HepG2 (cell line): ENCODE data around the gene ZBTB7A. TPM values are rescaled to one million over a fixed set of nuclear protein-coding genes. Genes with fewer than 3 reads are reported as not detected.

Experiments
- DMAP1 ChIP-seq: IDR thresholded peaks from 2 replicates; pipeline ENCODE4 v1.6.1; 2016
- GATAD1 ChIP-seq: IDR thresholded peaks from 2 replicates; pipeline ENCODE4 v1.6.1; 2016; ENCODE audit warnings: missing genetic modification reagents, missing compliant biosample characterization
- HDAC1 ChIP-seq: sonication (generic); formaldehyde crosslinking; IDR thresholded peaks from 2 replicates; pipeline ENCODE4 v1.5.1; 2020; ENCODE audit warnings: mild to moderate bottlenecking, missing genetic modification reagents
- IKZF1 ChIP-seq: fragments of 450-650 bp; IDR thresholded peaks from 2 replicates; pipeline ENCODE4 v1.7.1; 2016
- KAT2B ChIP-seq: fragments of 150-350 bp; IDR thresholded peaks from 2 replicates; pipeline ENCODE4 v1.6.1; 2014; ENCODE audit warnings: low read depth, low read length, borderline replicate concordance
- MED8 ChIP-seq: sonication (generic); formaldehyde crosslinking; IDR thresholded peaks from 2 replicates; pipeline ENCODE4 v1.8.1; 2023; ENCODE audit warnings: mild to moderate bottlenecking, missing genetic modification reagents; ENCODE audit not compliant: insufficient replicate concordance
- MEIS2 ChIP-seq: sonication (generic); formaldehyde crosslinking; IDR thresholded peaks from 2 replicates; pipeline ENCODE4 v1.9.0; 2021; ENCODE audit warnings: mild to moderate bottlenecking, missing genetic modification reagents
- MZF1 ChIP-seq: sonication (generic); formaldehyde crosslinking; IDR thresholded peaks from 2 replicates; pipeline ENCODE4 v1.8.1; 2023; ENCODE audit warnings: mild to moderate bottlenecking, missing genetic modification reagents, borderline replicate concordance
- TCF12 ChIP-seq, 2 experiments: fragments of 450-650 bp in 1 of 2; sonication (generic) in 1 of 2; formaldehyde crosslinking in 1 of 2; IDR thresholded peaks; 2 replicates each; pipeline versions ENCODE4 v1.6.1 to v1.8.0; 2017 to 2022; ENCODE audit warnings: antibody characterized with exemption in 1 of 2, mild to moderate bottlenecking in 1 of 2, missing genetic modification reagents in 1 of 2, moderate library complexity in 1 of 2
- ZFP82 ChIP-seq: sonication (generic); formaldehyde crosslinking; IDR thresholded peaks from 2 replicates; pipeline ENCODE4 v1.5.1; 2020; ENCODE audit warnings: mild to moderate bottlenecking, missing genetic modification reagents, borderline replicate concordance
- ZNF282 ChIP-seq: fragments of 450-650 bp; IDR thresholded peaks from 2 replicates; pipeline ENCODE4 v1.6.1; 2018; ENCODE audit not compliant: partially characterized antibody
- ZNF343 ChIP-seq: sonication (generic); formaldehyde crosslinking; IDR thresholded peaks from 2 replicates; pipeline ENCODE4 v1.4.0; 2020; ENCODE audit warnings: mild to moderate bottlenecking, missing genetic modification reagents
- ZNF530 ChIP-seq: sonication (generic); formaldehyde crosslinking; IDR thresholded peaks from 2 replicates; pipeline ENCODE4 v1.5.0; 2020; ENCODE audit warnings: low read depth, mild to moderate bottlenecking, missing genetic modification reagents
- ZNF614 ChIP-seq: IDR thresholded peaks from 2 replicates; pipeline ENCODE4 v1.6.1; 2018; ENCODE audit warnings: missing biosample characterization, missing genetic modification reagents, inconsistent platforms, borderline replicate concordance
- ZNF781 ChIP-seq: sonication (generic); formaldehyde crosslinking; IDR thresholded peaks from 2 replicates; pipeline ENCODE4 v1.5.1; 2020; ENCODE audit warnings: borderline replicate concordance, mild to moderate bottlenecking, missing genetic modification reagents; ENCODE audit errors: not compliant biosample characterization
- ZNF788 ChIP-seq: sonication (generic); formaldehyde crosslinking; IDR thresholded peaks from 2 replicates; pipeline ENCODE4 v1.5.0; 2020; ENCODE audit warnings: mild to moderate bottlenecking, missing genetic modification reagents, borderline replicate concordance
- ZSCAN12 ChIP-seq: sonication (generic); formaldehyde crosslinking; IDR thresholded peaks from 2 replicates; pipeline ENCODE4 v1.9.0; 2021; ENCODE audit warnings: mild to moderate bottlenecking, missing genetic modification reagents
- polyA plus RNA-seq, 8 experiments: library from polyadenylated mRNA; depleted of rRNA in 3 of 8; stranded (reverse) in 7 of 8; unstranded in 1 of 8; fragments of >200 nt; fragmentation: Illumina TruSeq in 4 of 8; extraction: Trizol in 4 of 8; gene quantifications; 2 replicates each; pipeline versions ENCODE4 v1.2.1 to v1.2.3, GENCODE V29; 2011 to 2016; ENCODE audit warnings: low read depth in 4 of 8, missing spikeins in 1 of 8, mixed read lengths in 1 of 8; ENCODE audit not compliant: insufficient read depth in 1 of 8
- total RNA-seq, 5 experiments: library from RNA; depleted of rRNA; stranded (reverse); fragments of >200 nt; fragmentation: Illumina TruSeq; extraction: Trizol; gene quantifications; 2 replicates each; pipeline ENCODE4 v1.2.3, GENCODE V29; 2016; ENCODE audit warnings: low read depth in 1 of 5
- TF ChIP-seq, protein P1 (sequence below): sonication (generic); formaldehyde crosslinking; IDR thresholded peaks from 2 replicates; pipeline ENCODE4 v1.9.0; 2021; ENCODE audit warnings: missing genetic modification reagents, mild to moderate bottlenecking, borderline replicate concordance
- TF ChIP-seq, protein P2 (sequence below): IDR thresholded peaks from 2 replicates; pipeline ENCODE4 v1.6.1; 2012; ENCODE audit warnings: low read length, improper control_type of control experiment
- TF ChIP-seq, protein P3 (sequence below): sonication (generic); formaldehyde crosslinking; IDR thresholded peaks from 2 replicates; pipeline ENCODE4 v1.4.0; 2020; ENCODE audit warnings: low read depth, missing genetic modification reagents

Gene ZBTB7A
- total and polyA plus RNA-seq, 2 of the 13 experiments (the other 11 are each of a cell fraction or from before 2014, with no cell fraction given) = 3.6 to 4.0 TPM

DNA sequence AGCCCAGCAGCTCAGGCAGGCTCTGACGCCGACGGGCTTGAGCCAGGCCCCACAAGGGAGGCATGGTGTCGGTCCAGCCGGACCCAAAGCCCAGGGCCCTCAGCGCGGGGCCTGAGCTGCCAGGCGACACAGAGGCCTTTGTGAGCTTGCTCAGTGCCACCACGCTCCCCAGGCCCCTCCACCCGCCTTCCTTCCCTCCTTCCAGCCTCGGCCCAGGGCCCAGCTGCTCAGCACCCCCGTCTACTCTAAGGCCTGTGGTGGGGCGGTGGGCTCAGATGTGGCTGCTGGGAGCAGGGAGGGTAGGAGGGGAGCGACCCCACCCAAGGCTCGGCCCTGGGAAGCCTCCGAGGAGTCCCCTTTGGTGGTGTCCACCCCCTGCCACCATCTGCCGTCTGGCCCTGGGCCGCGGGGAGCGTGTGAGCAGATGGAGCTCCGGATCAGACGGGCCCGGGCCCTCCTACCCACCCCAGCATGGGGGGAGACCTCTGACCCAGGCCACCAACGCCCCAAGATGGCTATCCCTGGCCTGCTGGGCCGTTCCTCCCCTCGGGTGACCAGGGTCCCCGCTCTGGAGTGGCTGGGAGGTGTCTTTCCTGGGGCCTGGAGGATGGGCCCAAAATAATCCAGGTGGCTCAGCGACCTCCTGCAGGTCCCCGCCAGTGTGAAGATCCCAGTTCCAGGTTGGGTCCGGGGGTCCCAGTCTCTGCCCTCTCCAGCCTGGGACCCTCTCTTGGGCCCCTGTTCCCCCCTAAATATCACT lies 7.8 kb downstream of the ZBTB7A start (continued):
- TF ChIP-seq TCF12 (IDR thresholded peaks at IDR 0.05) = no peak
- TF ChIP-seq TCF12 (CRISPR knock-in tag; IDR thresholded peaks at IDR 0.05) = no peak
- TF ChIP-seq ZNF343 (CRISPR knock-in tag) = no peak
- TF ChIP-seq IKZF1 = no peak
- no peak for TF ChIP-seq GATAD1
- TF ChIP-seq KAT2B = no peak
- TF ChIP-seq HDAC1 (CRISPR knock-in tag) = no peak
- no peak for TF ChIP-seq ZNF530
- TF ChIP-seq, protein P1, sequence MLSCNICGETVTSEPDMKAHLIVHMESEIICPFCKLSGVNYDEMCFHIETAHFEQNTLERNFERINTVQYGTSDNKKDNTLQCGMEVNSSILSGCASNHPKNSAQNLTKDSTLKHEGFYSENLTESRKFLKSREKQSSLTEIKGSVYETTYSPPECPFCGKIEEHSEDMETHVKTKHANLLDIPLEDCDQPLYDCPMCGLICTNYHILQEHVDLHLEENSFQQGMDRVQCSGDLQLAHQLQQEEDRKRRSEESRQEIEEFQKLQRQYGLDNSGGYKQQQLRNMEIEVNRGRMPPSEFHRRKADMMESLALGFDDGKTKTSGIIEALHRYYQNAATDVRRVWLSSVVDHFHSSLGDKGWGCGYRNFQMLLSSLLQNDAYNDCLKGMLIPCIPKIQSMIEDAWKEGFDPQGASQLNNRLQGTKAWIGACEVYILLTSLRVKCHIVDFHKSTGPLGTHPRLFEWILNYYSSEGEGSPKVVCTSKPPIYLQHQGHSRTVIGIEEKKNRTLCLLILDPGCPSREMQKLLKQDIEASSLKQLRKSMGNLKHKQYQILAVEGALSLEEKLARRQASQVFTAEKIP (CRISPR knock-in tag) = no peak
- TF ChIP-seq, protein P2, sequence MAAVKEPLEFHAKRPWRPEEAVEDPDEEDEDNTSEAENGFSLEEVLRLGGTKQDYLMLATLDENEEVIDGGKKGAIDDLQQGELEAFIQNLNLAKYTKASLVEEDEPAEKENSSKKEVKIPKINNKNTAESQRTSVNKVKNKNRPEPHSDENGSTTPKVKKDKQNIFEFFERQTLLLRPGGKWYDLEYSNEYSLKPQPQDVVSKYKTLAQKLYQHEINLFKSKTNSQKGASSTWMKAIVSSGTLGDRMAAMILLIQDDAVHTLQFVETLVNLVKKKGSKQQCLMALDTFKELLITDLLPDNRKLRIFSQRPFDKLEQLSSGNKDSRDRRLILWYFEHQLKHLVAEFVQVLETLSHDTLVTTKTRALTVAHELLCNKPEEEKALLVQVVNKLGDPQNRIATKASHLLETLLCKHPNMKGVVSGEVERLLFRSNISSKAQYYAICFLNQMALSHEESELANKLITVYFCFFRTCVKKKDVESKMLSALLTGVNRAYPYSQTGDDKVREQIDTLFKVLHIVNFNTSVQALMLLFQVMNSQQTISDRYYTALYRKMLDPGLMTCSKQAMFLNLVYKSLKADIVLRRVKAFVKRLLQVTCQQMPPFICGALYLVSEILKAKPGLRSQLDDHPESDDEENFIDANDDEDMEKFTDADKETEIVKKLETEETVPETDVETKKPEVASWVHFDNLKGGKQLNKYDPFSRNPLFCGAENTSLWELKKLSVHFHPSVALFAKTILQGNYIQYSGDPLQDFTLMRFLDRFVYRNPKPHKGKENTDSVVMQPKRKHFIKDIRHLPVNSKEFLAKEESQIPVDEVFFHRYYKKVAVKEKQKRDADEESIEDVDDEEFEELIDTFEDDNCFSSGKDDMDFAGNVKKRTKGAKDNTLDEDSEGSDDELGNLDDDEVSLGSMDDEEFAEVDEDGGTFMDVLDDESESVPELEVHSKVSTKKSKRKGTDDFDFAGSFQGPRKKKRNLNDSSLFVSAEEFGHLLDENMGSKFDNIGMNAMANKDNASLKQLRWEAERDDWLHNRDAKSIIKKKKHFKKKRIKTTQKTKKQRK = no peak
- TF ChIP-seq ZFP82 (CRISPR knock-in tag) = no peak
- TF ChIP-seq MZF1 (CRISPR knock-in tag) = no peak
- 0 out of 2 replicates have a peak, but pooled peaks have one; percentile 1 for TF ChIP-seq MEIS2
- TF ChIP-seq ZNF781 (CRISPR knock-in tag) = no peak
- TF ChIP-seq, protein P3, sequence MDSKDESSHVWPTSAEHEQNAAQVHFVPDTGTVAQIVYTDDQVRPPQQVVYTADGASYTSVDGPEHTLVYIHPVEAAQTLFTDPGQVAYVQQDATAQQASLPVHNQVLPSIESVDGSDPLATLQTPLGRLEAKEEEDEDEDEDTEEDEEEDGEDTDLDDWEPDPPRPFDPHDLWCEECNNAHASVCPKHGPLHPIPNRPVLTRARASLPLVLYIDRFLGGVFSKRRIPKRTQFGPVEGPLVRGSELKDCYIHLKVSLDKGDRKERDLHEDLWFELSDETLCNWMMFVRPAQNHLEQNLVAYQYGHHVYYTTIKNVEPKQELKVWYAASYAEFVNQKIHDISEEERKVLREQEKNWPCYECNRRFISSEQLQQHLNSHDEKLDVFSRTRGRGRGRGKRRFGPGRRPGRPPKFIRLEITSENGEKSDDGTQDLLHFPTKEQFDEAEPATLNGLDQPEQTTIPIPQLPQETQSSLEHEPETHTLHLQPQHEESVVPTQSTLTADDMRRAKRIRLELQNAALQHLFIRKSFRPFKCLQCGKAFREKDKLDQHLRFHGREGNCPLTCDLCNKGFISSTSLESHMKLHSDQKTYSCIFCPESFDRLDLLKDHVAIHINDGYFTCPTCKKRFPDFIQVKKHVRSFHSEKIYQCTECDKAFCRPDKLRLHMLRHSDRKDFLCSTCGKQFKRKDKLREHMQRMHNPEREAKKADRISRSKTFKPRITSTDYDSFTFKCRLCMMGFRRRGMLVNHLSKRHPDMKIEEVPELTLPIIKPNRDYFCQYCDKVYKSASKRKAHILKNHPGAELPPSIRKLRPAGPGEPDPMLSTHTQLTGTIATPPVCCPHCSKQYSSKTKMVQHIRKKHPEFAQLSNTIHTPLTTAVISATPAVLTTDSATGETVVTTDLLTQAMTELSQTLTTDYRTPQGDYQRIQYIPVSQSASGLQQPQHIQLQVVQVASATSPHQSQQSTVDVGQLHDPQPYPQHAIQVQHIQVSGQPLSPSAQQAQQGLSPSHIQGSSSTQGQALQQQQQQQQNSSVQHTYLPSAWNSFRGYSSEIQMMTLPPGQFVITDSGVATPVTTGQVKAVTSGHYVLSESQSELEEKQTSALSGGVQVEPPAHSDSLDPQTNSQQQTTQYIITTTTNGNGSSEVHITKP = no peak
- no peak for TF ChIP-seq ZNF282
- no peak for TF ChIP-seq ZSCAN12 (CRISPR knock-in tag)
- TF ChIP-seq ZNF788 (CRISPR knock-in tag) = no peak
- peak; percentile 5; the same call in 1 of the 2 replicates for TF ChIP-seq ZNF614 (CRISPR knock-in tag)
- TF ChIP-seq MED8 (CRISPR knock-in tag) = no peak
- no peak for TF ChIP-seq DMAP1 (CRISPR knock-in tag)
